Measurements from ENCODE around the gene TSGA10.

- TF ChIP-seq POLR2A (IDR thresholded peaks at IDR 0.05) (no peak), CTCF (IDR thresholded peaks at IDR 0.05 in 4 of 5, conservative IDR thresholded peaks at IDR 0.05 in 1 of 5) (no peak)
Measured at GRCh38 chr2:99112617-99113016, 42.1 kb downstream of the TSGA10 start.

Data from gastrocnemius medialis (tissue), 4 donors.